Tibial nerve (tissue), 4 donors: ENCODE data around the gene GPC5.

Source experiments
- EP300 ChIP-seq, 2 donors: sonication (generic); formaldehyde crosslinking; IDR thresholded peaks; one replicate each; pipeline ENCODE4 v1.6.1; 2017; ENCODE audit warnings: antibody characterized with exemption in 2 of 2, mild to moderate bottlenecking in 1 of 2
- POLR2A ChIP-seq, 2 donors: fragments of 450-650 bp; IDR thresholded peaks; one replicate each; pipeline ENCODE4 v1.6.1; 2017; ENCODE audit warnings: antibody characterized with exemption in 2 of 2, mild to moderate bottlenecking in 2 of 2, moderate library complexity in 2 of 2
- TF ChIP-seq, protein P1 (sequence below), 5 experiments: fragments of 200-600 bp in 3 of 5; fragments of 450-650 bp in 2 of 5; sonication (generic) in 3 of 5; IDR thresholded peaks; one replicate each; pipeline ENCODE4 v1.5.1; 2016 to 2019; ENCODE audit warnings: antibody characterized with exemption in 5 of 5, mild to moderate bottlenecking in 3 of 5, moderate library complexity in 2 of 5

DNA sequence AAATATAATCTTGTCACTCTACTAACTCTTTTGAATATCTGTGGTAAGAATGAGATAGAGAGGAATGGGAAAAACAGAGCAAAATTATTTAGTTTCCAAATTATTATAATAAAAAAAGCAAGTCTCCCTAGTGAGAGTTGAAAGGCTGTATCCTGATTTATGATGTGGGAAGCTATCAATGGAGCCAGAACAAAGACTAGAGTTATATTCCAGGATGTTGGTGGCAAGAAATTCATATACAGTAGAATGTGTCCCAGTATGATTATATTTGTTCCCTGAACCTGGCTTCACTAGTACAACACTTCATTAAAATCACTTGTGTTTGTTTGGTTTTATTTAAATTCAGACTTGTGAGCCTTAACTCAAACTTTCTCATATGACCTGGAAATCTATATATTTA is 630.3 kb downstream of the GPC5 start:
- TF ChIP-seq, protein P1, sequence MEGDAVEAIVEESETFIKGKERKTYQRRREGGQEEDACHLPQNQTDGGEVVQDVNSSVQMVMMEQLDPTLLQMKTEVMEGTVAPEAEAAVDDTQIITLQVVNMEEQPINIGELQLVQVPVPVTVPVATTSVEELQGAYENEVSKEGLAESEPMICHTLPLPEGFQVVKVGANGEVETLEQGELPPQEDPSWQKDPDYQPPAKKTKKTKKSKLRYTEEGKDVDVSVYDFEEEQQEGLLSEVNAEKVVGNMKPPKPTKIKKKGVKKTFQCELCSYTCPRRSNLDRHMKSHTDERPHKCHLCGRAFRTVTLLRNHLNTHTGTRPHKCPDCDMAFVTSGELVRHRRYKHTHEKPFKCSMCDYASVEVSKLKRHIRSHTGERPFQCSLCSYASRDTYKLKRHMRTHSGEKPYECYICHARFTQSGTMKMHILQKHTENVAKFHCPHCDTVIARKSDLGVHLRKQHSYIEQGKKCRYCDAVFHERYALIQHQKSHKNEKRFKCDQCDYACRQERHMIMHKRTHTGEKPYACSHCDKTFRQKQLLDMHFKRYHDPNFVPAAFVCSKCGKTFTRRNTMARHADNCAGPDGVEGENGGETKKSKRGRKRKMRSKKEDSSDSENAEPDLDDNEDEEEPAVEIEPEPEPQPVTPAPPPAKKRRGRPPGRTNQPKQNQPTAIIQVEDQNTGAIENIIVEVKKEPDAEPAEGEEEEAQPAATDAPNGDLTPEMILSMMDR (IDR thresholded peaks at IDR 0.05) = no peak
- TF ChIP-seq EP300 (IDR thresholded peaks at IDR 0.05) (no peak), POLR2A (IDR thresholded peaks at IDR 0.05) (no peak)
